Measurements from ENCODE around the gene SLC7A4.
"Not testable (repeated sequence)": the region's sequence is repeated elsewhere in the genome, so short reads cannot be mapped to it uniquely, and the experiment has no call there.

Gene SLC7A4

GRCh38 chr22:21071796-21072195, 39.4 kb upstream of the SLC7A4 start:
- H3K36me3 ChIP-seq (ENCODE audit: insufficient read depth, low read length); H3K27me3 ChIP-seq (ENCODE audit: control insufficient read depth in 1 of 2, insufficient read depth in 2 of 2, low read length in 2 of 2); H3K9me3 ChIP-seq (ENCODE audit: low read length); H3K4me3 ChIP-seq (ENCODE audit: low read depth in 1 of 2, low read length in 2 of 2); H3K27ac ChIP-seq (ENCODE audit: low read depth, low read length); H3K9ac ChIP-seq (ENCODE audit: low read length); H3K4me1 ChIP-seq (ENCODE audit: insufficient read depth, low read length): not testable (repeated sequence)

- H3K4me1 ChIP-seq (ENCODE audit: insufficient read depth, low read length) = no peaks in the 10 kb centered on the region
- no peaks in the 10 kb centered on the region for H3K27me3 ChIP-seq (ENCODE audit: control insufficient read depth in 1 of 2, insufficient read depth in 2 of 2, low read length in 2 of 2)
- no peaks in the 10 kb centered on the region for H3K36me3 ChIP-seq (ENCODE audit: insufficient read depth, low read length)
- H3K27ac ChIP-seq (ENCODE audit: low read depth, low read length) = no peak overlapping the region
- no peaks in the 10 kb centered on the region for H3K9me3 ChIP-seq (ENCODE audit: low read length)
- no peak overlapping the region for H3K4me3 ChIP-seq (ENCODE audit: low read depth in 1 of 2, low read length in 2 of 2)
- no peak overlapping the region for H3K9ac ChIP-seq (ENCODE audit: low read length)
Measured at GRCh38 chr22:21070690-21071615, 38.6 kb upstream of the SLC7A4 start.

GRCh38 chr22:21069375-21069774, 37.0 kb upstream of the SLC7A4 start:
- H3K9me3 ChIP-seq (ENCODE audit: low read length) = no peaks in the 10 kb centered on the region
- H3K4me1 ChIP-seq (ENCODE audit: insufficient read depth, low read length) = no peaks in the 10 kb centered on the region
- H3K27ac ChIP-seq (ENCODE audit: low read depth, low read length) = no peak overlapping the region
- no peaks in the 10 kb centered on the region for H3K27me3 ChIP-seq (ENCODE audit: control insufficient read depth in 1 of 2, insufficient read depth in 2 of 2, low read length in 2 of 2)
- no peak overlapping the region for H3K9ac ChIP-seq (ENCODE audit: low read length)
- H3K36me3 ChIP-seq (ENCODE audit: insufficient read depth, low read length) = no peaks in the 10 kb centered on the region
- no peak overlapping the region for H3K4me3 ChIP-seq (ENCODE audit: low read depth in 1 of 2, low read length in 2 of 2)

- H3K27ac ChIP-seq (ENCODE audit: low read depth, low read length) = no peak overlapping the region
- H3K27me3 ChIP-seq (ENCODE audit: control insufficient read depth in 1 of 2, insufficient read depth in 2 of 2, low read length in 2 of 2) = no peaks in the 10 kb centered on the region
- no peaks in the 10 kb centered on the region for H3K9me3 ChIP-seq (ENCODE audit: low read length)
Measured at GRCh38 chr22:21068681-21069276, 36.4 kb upstream of the SLC7A4 start.

GRCh38 chr22:21067901-21068680, 35.7 kb upstream of the SLC7A4 start:
- Histone ChIP-seq H3K4me3 (ENCODE audit: low read depth in 1 of 2, low read length in 2 of 2) (no peak overlapping the region), H3K9me3 (ENCODE audit: low read length) (no peaks in the 10 kb centered on the region), H3K27ac (ENCODE audit: low read depth, low read length) (no peak overlapping the region), H3K36me3 (ENCODE audit: insufficient read depth, low read length) (no peaks in the 10 kb centered on the region), H3K27me3 (ENCODE audit: control insufficient read depth in 1 of 2, insufficient read depth in 2 of 2, low read length in 2 of 2) (no peaks in the 10 kb centered on the region), H3K4me1 (ENCODE audit: insufficient read depth, low read length) (no peaks in the 10 kb centered on the region), H3K9ac (ENCODE audit: low read length) (no peak overlapping the region)

More at GRCh38 chr22:21068681-21069276, 36.4 kb upstream of the SLC7A4 start:
- no peaks in the 10 kb centered on the region for H3K36me3 ChIP-seq (ENCODE audit: insufficient read depth, low read length)
- no peak overlapping the region for H3K4me3 ChIP-seq (ENCODE audit: low read depth in 1 of 2, low read length in 2 of 2)
- H3K4me1 ChIP-seq (ENCODE audit: insufficient read depth, low read length) = no peaks in the 10 kb centered on the region
- H3K9ac ChIP-seq (ENCODE audit: low read length) = no peak overlapping the region

GRCh38 chr22:21067075-21067900, 34.9 kb upstream of the SLC7A4 start:
- H3K9me3 ChIP-seq (ENCODE audit: low read length) = no peaks in the 10 kb centered on the region
- no peak overlapping the region for H3K27ac ChIP-seq (ENCODE audit: low read depth, low read length)

GRCh38 chr22:21064917-21065864, 32.8 kb upstream of the SLC7A4 start:
- H3K27me3 ChIP-seq (ENCODE audit: control insufficient read depth in 1 of 2, insufficient read depth in 2 of 2, low read length in 2 of 2) = no peaks in the 10 kb centered on the region
- no peaks in the 10 kb centered on the region for H3K4me1 ChIP-seq (ENCODE audit: insufficient read depth, low read length)
- H3K36me3 ChIP-seq (ENCODE audit: insufficient read depth, low read length) = no peaks in the 10 kb centered on the region
- no peaks in the 10 kb centered on the region for H3K9me3 ChIP-seq (ENCODE audit: low read length)
- H3K9ac ChIP-seq (ENCODE audit: low read length) = no peak overlapping the region
- H3K27ac ChIP-seq (ENCODE audit: low read depth, low read length) = no peak overlapping the region
- no peak overlapping the region for H3K4me3 ChIP-seq (ENCODE audit: low read depth in 1 of 2, low read length in 2 of 2)

More at GRCh38 chr22:21067075-21067900, 34.9 kb upstream of the SLC7A4 start:
- Histone ChIP-seq H3K4me1 (ENCODE audit: insufficient read depth, low read length) (no peaks in the 10 kb centered on the region), H3K9ac (ENCODE audit: low read length) (no peak overlapping the region), H3K36me3 (ENCODE audit: insufficient read depth, low read length) (no peaks in the 10 kb centered on the region), H3K4me3 (ENCODE audit: low read depth in 1 of 2, low read length in 2 of 2) (no peak overlapping the region), H3K27me3 (ENCODE audit: control insufficient read depth in 1 of 2, insufficient read depth in 2 of 2, low read length in 2 of 2) (no peaks in the 10 kb centered on the region)

- not testable (repeated sequence) for H3K4me1 ChIP-seq (ENCODE audit: insufficient read depth, low read length); H3K9ac ChIP-seq (ENCODE audit: low read length); H3K9me3 ChIP-seq (ENCODE audit: low read length)
Measured at GRCh38 chr22:21064425-21064824, 32.1 kb upstream of the SLC7A4 start.

GRCh38 chr22:21061660-21062321, 29.4 kb upstream of the SLC7A4 start:
- H3K36me3 ChIP-seq (ENCODE audit: insufficient read depth, low read length); H3K27ac ChIP-seq (ENCODE audit: low read depth, low read length); H3K9me3 ChIP-seq (ENCODE audit: low read length); H3K4me3 ChIP-seq (ENCODE audit: low read depth in 1 of 2, low read length in 2 of 2); H3K4me1 ChIP-seq (ENCODE audit: insufficient read depth, low read length); H3K27me3 ChIP-seq (ENCODE audit: control insufficient read depth in 1 of 2, insufficient read depth in 2 of 2, low read length in 2 of 2); H3K9ac ChIP-seq (ENCODE audit: low read length): not testable (repeated sequence)

More at GRCh38 chr22:21064425-21064824, 32.1 kb upstream of the SLC7A4 start:
- not testable (repeated sequence) for H3K27me3 ChIP-seq (ENCODE audit: control insufficient read depth in 1 of 2, insufficient read depth in 2 of 2, low read length in 2 of 2); H3K36me3 ChIP-seq (ENCODE audit: insufficient read depth, low read length); H3K27ac ChIP-seq (ENCODE audit: low read depth, low read length); H3K4me3 ChIP-seq (ENCODE audit: low read depth in 1 of 2, low read length in 2 of 2)

- not testable (repeated sequence) for H3K4me1 ChIP-seq (ENCODE audit: insufficient read depth, low read length); H3K9ac ChIP-seq (ENCODE audit: low read length); H3K4me3 ChIP-seq (ENCODE audit: low read depth in 1 of 2, low read length in 2 of 2); H3K27me3 ChIP-seq (ENCODE audit: control insufficient read depth in 1 of 2, insufficient read depth in 2 of 2, low read length in 2 of 2); H3K36me3 ChIP-seq (ENCODE audit: insufficient read depth, low read length); H3K9me3 ChIP-seq (ENCODE audit: low read length); H3K27ac ChIP-seq (ENCODE audit: low read depth, low read length)
Measured at GRCh38 chr22:21060363-21060762, 28.0 kb upstream of the SLC7A4 start.

Measured in muscle layer of colon (tissue), 2 donors.